ENCODE data around the gene PLN. TPM values are rescaled to one million over a fixed set of nuclear protein-coding genes. Genes with fewer than 3 reads are reported as not detected.

The PLN gene
- total and polyA plus RNA-seq, 9 of the 15 experiments (the other 6 are each of a cell fraction or from before 2014, with no cell fraction given) = 0.03 to 0.30 (median 0.03) TPM; not detected in 6

DNA sequence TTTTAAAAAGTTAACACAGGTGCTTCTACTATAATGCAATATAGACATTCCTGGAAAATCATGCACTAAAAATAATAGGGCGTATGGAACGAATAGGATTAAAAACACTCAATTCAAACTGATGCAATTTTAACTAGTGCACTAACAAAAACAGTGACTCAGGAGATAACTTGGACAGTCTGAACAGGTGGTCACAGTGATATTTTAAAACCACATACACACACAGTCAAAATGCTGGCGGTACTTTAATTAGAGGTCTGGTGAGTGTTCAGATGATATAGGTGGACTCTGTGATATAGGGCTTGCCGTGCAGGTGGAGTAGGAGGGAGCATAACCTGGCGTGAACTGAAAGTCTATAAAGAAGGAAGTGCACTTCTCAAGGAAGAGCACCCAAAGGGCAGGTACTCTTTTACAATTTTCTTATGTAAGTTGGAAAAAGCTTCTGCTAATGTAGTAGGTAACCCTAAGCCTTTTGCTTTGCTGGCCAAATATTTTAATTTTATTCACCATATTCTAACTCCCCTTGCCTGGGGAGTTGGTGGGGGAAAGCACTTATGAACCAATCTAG, 41.9 kb upstream of the PLN start (continued):
- peak; percentile 49; the same call in 1 of the 2 replicates for TF ChIP-seq SMARCE1 (IDR thresholded peaks at IDR 0.05)
- peak; percentile 73; the same call in 1 of the 2 replicates for TF ChIP-seq SPI1 (IDR thresholded peaks at IDR 0.05; ENCODE audit: borderline replicate concordance, low read depth, low read length)
- TF ChIP-seq CEBPG (CRISPR knock-in tag; IDR thresholded peaks at IDR 0.05) = peak; percentile 45; the same call in 1 of the 2 replicates
- no peak; a peak in 2 of 4 replicates for TF ChIP-seq CEBPG (tag; conservative IDR thresholded peaks at IDR 0.05 in 1 of 2, IDR thresholded peaks at IDR 0.05 in 1 of 2)
- peak; percentile 80 for TF ChIP-seq TCF3 (CRISPR knock-in tag; IDR thresholded peaks at IDR 0.05)
- TF ChIP-seq, protein P1, sequence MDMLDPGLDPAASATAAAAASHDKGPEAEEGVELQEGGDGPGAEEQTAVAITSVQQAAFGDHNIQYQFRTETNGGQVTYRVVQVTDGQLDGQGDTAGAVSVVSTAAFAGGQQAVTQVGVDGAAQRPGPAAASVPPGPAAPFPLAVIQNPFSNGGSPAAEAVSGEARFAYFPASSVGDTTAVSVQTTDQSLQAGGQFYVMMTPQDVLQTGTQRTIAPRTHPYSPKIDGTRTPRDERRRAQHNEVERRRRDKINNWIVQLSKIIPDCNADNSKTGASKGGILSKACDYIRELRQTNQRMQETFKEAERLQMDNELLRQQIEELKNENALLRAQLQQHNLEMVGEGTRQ (CRISPR knock-in tag; IDR thresholded peaks at IDR 0.05) = no peak
- TF ChIP-seq PTRF (tag; IDR thresholded peaks at IDR 0.05) = no peak
- peak; percentile 30; the same call in 1 of the 2 replicates for TF ChIP-seq L3MBTL2 (IDR thresholded peaks at IDR 0.05)
- TF ChIP-seq EP300 (IDR thresholded peaks at IDR 0.05; ENCODE audit: low read length) = peak; percentile 39; the same call in 1 of the 2 replicates
- TF ChIP-seq NFIC (IDR thresholded peaks at IDR 0.05) = 0 out of 2 replicates have a peak, but pooled peaks have one; percentile 15
- no peak for TF ChIP-seq WHSC1 (IDR thresholded peaks at IDR 0.05; ENCODE audit: low read length)
- peak; percentile 27 to 64; a peak in 2 of 4 replicates for TF ChIP-seq TRIM24 (IDR thresholded peaks at IDR 0.05)
- TF ChIP-seq MAFG (tag; conservative IDR thresholded peaks at IDR 0.05) = peak; percentile 40
- TF ChIP-seq NFE2 (IDR thresholded peaks at IDR 0.05; ENCODE audit: low read depth) = peak; percentile 62
- TF ChIP-seq TAL1 (IDR thresholded peaks at IDR 0.05) = peak; percentile 73
- peak; percentile 63; the same call in 1 of the 2 replicates for TF ChIP-seq ATF3 (IDR thresholded peaks at IDR 0.05)
- no peak for TF ChIP-seq ATF3 (CRISPR knock-in tag; conservative IDR thresholded peaks at IDR 0.05)
